ENCODE data around the gene IFNA2. TPM values are rescaled to one million over a fixed set of nuclear protein-coding genes. Genes with fewer than 3 reads are reported as not detected.
"Not testable (repeated sequence)": the region's sequence is repeated elsewhere in the genome, so short reads cannot be mapped to it uniquely, and the experiment has no call there.

The IFNA2 gene
- total RNA-seq = not detected in 2 replicates
- long read RNA-seq = 0 reads

DNA sequence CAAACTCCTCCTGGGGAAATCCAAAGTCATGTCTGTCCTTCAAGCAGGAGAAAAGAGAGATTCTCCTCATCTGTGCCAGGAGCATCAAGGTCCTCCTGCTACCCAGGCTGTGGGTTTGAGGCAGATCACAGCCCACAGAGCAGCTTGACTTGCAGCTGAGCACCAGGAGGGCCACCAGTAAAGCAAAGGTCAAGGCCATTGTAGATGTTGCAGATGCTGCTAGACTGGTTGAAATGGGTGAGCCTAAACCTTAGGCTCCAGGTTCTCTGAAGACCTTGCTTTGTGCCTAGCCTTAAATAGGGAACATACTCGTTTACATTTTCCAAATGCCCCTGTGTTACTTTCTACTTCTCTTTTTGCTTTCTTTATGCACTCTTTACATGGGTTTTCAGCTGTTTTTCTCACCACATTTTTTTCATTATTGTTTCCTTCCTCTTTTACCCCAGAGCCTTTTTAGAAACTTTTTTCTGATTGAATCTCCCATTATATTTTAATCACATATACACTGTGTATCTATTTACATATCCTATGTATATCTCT, at the start of gene IFNA2:
TSS of gene IFNA2 (minus strand) at position 268 of the 540 bp plus-strand sequence. CDS start at position 199, 69 bp downstream.
- peaks cover 60% of the 10 kb centered on the region for H3K27me3 Mint-ChIP-seq (ENCODE audit: unreplicated experiment)
- TF ChIP-seq, protein P1, sequence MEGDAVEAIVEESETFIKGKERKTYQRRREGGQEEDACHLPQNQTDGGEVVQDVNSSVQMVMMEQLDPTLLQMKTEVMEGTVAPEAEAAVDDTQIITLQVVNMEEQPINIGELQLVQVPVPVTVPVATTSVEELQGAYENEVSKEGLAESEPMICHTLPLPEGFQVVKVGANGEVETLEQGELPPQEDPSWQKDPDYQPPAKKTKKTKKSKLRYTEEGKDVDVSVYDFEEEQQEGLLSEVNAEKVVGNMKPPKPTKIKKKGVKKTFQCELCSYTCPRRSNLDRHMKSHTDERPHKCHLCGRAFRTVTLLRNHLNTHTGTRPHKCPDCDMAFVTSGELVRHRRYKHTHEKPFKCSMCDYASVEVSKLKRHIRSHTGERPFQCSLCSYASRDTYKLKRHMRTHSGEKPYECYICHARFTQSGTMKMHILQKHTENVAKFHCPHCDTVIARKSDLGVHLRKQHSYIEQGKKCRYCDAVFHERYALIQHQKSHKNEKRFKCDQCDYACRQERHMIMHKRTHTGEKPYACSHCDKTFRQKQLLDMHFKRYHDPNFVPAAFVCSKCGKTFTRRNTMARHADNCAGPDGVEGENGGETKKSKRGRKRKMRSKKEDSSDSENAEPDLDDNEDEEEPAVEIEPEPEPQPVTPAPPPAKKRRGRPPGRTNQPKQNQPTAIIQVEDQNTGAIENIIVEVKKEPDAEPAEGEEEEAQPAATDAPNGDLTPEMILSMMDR (IDR thresholded peaks at IDR 0.05) = no peak
- H3K27ac Mint-ChIP-seq (ENCODE audit: unreplicated experiment) = no peak within 1 kb of the TSS
- H3K4me3 Mint-ChIP-seq (ENCODE audit: unreplicated experiment) = no peak within 1 kb of the TSS
- no peak for DNase-seq (ENCODE audit: extremely low spot score, unreplicated experiment)
- no peaks in the 10 kb centered on the region for H3K4me1 Mint-ChIP-seq (ENCODE audit: unreplicated experiment)
- no peaks in the 10 kb centered on the region for H3K36me3 Mint-ChIP-seq (ENCODE audit: unreplicated experiment)
- H3K9me3 Mint-ChIP-seq (ENCODE audit: unreplicated experiment) = no peaks in the 10 kb centered on the region

DNA sequence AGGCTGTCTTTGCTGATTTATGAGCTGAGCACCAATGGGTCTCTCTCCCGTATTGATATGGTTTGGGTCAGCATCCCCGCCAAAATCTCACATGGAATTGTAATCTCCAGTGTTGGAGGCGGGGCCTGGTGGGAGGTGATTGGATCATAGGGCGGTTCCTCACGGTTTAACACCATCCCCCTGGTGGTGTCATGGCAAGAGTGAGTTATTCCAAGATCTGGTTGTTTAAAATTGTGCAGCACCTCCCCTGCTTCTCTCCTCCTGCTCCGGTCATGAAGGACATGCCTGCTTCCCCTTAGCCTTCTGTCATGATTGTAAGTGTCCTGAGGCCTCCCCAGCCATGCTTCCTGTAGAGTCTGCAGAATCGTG, 49.8 kb upstream of the IFNA2 start:
- H3K4me3 Mint-ChIP-seq (ENCODE audit: unreplicated experiment); DNase-seq (ENCODE audit: extremely low spot score, unreplicated experiment); H3K9me3 Mint-ChIP-seq (ENCODE audit: unreplicated experiment); H3K27ac Mint-ChIP-seq (ENCODE audit: unreplicated experiment); H3K4me1 Mint-ChIP-seq (ENCODE audit: unreplicated experiment); H3K36me3 Mint-ChIP-seq (ENCODE audit: unreplicated experiment): not testable (repeated sequence)
- H3K27me3 Mint-ChIP-seq (ENCODE audit: unreplicated experiment) = peaks cover 59% of the 10 kb centered on the region

DNA sequence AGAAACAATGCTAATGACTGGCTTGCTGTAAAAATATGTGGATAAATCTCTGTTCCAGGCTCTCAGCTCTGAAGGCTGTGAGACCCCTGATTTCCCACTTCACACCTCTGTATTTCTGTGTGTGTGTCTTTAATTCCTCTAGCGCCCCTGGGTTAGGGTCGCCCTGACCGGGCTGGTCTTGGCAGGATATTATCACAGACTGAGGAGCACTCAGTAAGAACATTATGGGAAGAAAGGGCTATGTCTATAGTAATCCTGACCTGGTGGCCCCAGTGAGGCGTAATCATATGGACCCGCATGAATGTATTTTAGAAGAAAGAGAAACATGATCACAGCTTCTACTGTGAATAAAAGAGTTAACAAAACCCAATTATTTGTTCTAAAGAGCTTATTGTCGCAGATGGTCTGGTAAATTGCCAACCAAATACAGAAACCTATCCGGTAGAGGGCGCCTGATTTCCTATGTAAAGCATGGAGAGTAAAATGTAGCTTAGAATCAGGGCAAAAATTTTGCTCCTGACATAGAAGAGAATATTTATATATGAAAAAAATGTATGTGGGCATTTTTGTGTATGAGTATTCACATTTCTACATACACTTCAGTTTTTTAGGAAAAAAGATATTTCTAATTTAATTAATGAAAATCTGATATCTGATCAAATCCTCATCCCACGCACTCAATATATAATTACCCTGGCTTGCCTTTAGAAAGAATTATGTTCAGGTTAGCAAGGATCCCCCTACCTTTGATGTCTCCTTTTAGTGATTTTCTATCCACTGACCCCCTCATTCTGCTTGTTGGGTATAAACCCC, 49.2 kb upstream of the IFNA2 start:
- Mint-ChIP-seq H3K9me3 (ENCODE audit: unreplicated experiment) (no peaks in the 10 kb centered on the region), H3K36me3 (ENCODE audit: unreplicated experiment) (no peaks in the 10 kb centered on the region), H3K4me1 (ENCODE audit: unreplicated experiment) (no peaks in the 10 kb centered on the region), H3K4me3 (ENCODE audit: unreplicated experiment) (no peak overlapping the region), H3K27me3 (ENCODE audit: unreplicated experiment) (peaks cover 65% of the 10 kb centered on the region), H3K27ac (ENCODE audit: unreplicated experiment) (no peak overlapping the region)
- no peak for DNase-seq (ENCODE audit: extremely low spot score, unreplicated experiment)
- TF ChIP-seq, protein P1 (IDR thresholded peaks at IDR 0.05) = peak; percentile 61

DNA sequence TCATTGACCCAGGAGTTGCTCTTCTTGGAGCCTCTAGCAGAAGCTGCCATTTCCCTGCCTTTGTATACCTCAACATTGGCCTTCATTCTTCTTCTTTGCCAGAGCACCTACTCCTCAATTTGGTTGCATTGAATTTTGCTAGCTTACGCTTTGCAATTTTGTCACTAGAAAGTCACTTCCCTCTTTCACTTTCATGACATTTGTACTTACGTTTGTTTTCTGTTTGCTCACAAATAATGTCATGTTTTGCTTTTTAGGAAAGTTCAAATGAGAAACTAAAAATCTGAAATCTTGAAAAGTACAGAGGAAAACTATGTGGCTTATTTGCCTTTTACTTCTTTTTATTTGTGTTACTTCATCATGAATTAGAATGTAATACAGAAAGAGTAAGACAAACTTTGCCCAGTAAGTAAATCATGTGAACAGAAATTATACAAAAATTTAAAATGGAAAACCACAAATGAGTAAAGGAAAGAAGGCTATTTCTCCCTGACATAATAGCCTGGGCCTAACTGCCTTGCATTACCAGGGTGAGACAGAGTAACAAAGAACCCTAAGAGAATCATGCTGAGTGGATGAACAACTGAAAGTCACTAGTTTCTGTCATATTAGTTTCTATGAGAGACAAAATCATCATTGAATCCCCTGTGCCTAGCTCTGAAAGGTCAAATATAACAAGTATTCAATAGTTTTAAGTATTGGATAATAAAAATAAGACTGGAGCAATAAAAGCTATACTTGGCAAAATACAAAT, 47.7 kb upstream of the IFNA2 start:
- H3K27me3 Mint-ChIP-seq (ENCODE audit: unreplicated experiment) = peaks cover 76% of the 10 kb centered on the region
- no peaks in the 10 kb centered on the region for H3K4me1 Mint-ChIP-seq (ENCODE audit: unreplicated experiment)
- TF ChIP-seq, protein P1 (IDR thresholded peaks at IDR 0.05) = no peak
- no peaks in the 10 kb centered on the region for H3K36me3 Mint-ChIP-seq (ENCODE audit: unreplicated experiment)
- H3K9me3 Mint-ChIP-seq (ENCODE audit: unreplicated experiment) = no peaks in the 10 kb centered on the region
- no peak for DNase-seq (ENCODE audit: extremely low spot score, unreplicated experiment)
- H3K4me3 Mint-ChIP-seq (ENCODE audit: unreplicated experiment) = no peak overlapping the region
- no peak overlapping the region for H3K27ac Mint-ChIP-seq (ENCODE audit: unreplicated experiment)

DNA sequence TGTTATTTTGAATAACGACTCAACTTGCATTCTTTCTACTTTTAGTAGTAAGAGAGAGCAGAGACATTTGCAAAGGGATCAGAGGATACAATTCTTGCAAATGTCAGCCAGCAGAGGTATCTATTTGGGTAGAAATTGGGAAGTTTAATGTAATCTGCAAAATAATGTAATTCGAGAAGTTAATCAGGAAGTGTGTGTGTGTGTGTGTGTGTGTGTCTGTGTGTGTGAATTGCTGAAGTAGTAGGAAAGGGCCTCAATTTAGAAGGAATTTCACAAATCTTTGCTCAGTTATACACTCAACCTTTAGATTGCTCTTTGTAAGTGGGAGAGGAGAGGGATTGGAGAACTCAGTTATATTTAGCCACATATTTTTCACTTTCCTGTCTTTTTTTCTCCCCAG, 44.0 kb upstream of the IFNA2 start:
- TF ChIP-seq, protein P1 (IDR thresholded peaks at IDR 0.05) = no peak
- Mint-ChIP-seq H3K4me1 (ENCODE audit: unreplicated experiment) (no peaks in the 10 kb centered on the region), H3K36me3 (ENCODE audit: unreplicated experiment) (no peaks in the 10 kb centered on the region), H3K27ac (ENCODE audit: unreplicated experiment) (no peak overlapping the region), H3K9me3 (ENCODE audit: unreplicated experiment) (no peaks in the 10 kb centered on the region), H3K4me3 (ENCODE audit: unreplicated experiment) (no peak overlapping the region), H3K27me3 (ENCODE audit: unreplicated experiment) (peaks cover 79% of the 10 kb centered on the region)
- no peak for DNase-seq (ENCODE audit: extremely low spot score, unreplicated experiment)
